ENCODE measurements around the gene HDAC8.

DNA sequence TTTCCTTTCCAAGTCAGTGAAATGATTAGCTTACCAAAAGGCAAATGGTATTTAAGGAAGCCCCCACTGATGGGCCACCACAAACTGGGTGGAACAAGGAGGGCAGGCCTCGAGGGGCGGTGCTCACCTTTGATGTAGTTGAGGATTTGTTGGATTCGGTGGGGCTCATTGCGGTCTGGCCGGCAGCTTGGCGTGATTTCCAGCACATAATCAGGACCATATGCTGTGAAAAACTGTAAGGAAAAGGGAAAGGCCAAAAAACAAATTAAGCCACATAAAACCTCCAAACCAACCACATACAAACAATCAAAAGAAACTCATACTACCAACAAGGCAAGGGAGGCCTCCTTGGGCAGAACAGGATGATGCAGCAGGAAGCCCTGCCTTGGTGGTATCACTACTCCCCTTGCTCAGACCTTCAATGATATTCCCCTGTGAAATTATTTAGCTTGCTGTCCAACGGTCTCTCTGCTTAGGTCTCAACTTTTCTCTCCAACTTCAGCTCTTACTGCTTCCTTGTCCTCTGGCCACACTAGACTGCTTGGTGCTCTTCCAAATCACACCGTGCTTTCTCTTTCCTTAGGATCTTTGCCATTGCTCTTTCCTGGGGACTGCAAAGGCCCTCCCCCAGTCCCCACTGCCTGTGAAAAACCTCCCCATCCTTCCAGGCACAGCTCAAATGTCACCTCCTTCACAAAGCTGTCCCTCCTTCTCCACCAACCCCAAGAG, 220.9 kb downstream of the HDAC8 start:
- TF ChIP-seq, protein P1, sequence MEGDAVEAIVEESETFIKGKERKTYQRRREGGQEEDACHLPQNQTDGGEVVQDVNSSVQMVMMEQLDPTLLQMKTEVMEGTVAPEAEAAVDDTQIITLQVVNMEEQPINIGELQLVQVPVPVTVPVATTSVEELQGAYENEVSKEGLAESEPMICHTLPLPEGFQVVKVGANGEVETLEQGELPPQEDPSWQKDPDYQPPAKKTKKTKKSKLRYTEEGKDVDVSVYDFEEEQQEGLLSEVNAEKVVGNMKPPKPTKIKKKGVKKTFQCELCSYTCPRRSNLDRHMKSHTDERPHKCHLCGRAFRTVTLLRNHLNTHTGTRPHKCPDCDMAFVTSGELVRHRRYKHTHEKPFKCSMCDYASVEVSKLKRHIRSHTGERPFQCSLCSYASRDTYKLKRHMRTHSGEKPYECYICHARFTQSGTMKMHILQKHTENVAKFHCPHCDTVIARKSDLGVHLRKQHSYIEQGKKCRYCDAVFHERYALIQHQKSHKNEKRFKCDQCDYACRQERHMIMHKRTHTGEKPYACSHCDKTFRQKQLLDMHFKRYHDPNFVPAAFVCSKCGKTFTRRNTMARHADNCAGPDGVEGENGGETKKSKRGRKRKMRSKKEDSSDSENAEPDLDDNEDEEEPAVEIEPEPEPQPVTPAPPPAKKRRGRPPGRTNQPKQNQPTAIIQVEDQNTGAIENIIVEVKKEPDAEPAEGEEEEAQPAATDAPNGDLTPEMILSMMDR (conservative IDR thresholded peaks at IDR 0.05): no peak
- no peak for TF ChIP-seq ZFX (IDR thresholded peaks at IDR 0.05)

All from C4-2B (cell line).